ENCODE measurements around the gene PSD.

PSD gene

GRCh38 chr10:102419269-102420180 is 940 bp upstream of the PSD start:
- no peak for DNase-seq (ENCODE audit: low read depth)

- no peak for DNase-seq (ENCODE audit: low read depth)
Observed at GRCh38 chr10:102416695-102417094, 1.9 kb downstream of the PSD start.

- DNase-seq (ENCODE audit: low read depth): no peak
Observed at GRCh38 chr10:102416283-102416682, 2.3 kb downstream of the PSD start.

- no peak for DNase-seq (ENCODE audit: low read depth)
Observed at GRCh38 chr10:102414749-102415148, 3.8 kb downstream of the PSD start.

- DNase-seq (ENCODE audit: low read depth): no peak
Observed at GRCh38 chr10:102413806-102414561, 4.6 kb downstream of the PSD start.

- peak; percentile 53 for DNase-seq (ENCODE audit: low read depth)
Observed at GRCh38 chr10:102413053-102413705, 5.4 kb downstream of the PSD start.

GRCh38 chr10:102412293-102412692 is 6.3 kb downstream of the PSD start:
- DNase-seq (ENCODE audit: low read depth): no peak

GRCh38 chr10:102411341-102412255 is 7.0 kb downstream of the PSD start:
- DNase-seq (ENCODE audit: low read depth): no peak

- no peak for DNase-seq (ENCODE audit: low read depth)
Observed at GRCh38 chr10:102410429-102411073, 8.0 kb downstream of the PSD start.

GRCh38 chr10:102409604-102410428 is 8.8 kb downstream of the PSD start:
- DNase-seq (ENCODE audit: low read depth): no peak

- no peak for DNase-seq (ENCODE audit: low read depth)
Observed at GRCh38 chr10:102408728-102409603, 9.6 kb downstream of the PSD start.

GRCh38 chr10:102408131-102408727 is 10.4 kb downstream of the PSD start:
- DNase-seq (ENCODE audit: low read depth): no peak

- no peak for DNase-seq (ENCODE audit: low read depth)
Observed at GRCh38 chr10:102407425-102408130, 11.0 kb downstream of the PSD start.

GRCh38 chr10:102406815-102407214 is 11.8 kb downstream of the PSD start:
- no peak for DNase-seq (ENCODE audit: low read depth)

- no peak for DNase-seq (ENCODE audit: low read depth)
Observed at GRCh38 chr10:102405632-102406031, 13.0 kb downstream of the PSD start.

GRCh38 chr10:102405108-102405571 is 13.4 kb downstream of the PSD start:
- no peak for DNase-seq (ENCODE audit: low read depth)

GRCh38 chr10:102404361-102405107 is 14.1 kb downstream of the PSD start:
- no peak for DNase-seq (ENCODE audit: low read depth)

All from fibroblast of gingiva (primary cell).